Adrenal gland (tissue), 12 donors: ENCODE measurements around the gene CD300H. TPM values are rescaled to one million over a fixed set of nuclear protein-coding genes. Genes with fewer than 3 reads are reported as not detected.
"Not testable (repeated sequence)": the region's sequence is repeated elsewhere in the genome, so short reads cannot be mapped to it uniquely, and the experiment has no call there.

Experiments
- DNase-seq, 7 donors: peaks; one replicate each; pipeline ENCODE4 v3.0.0-alpha.2; 2019 to 2020
- H3K27ac ChIP-seq, 5 donors: fragments of 200-600 bp; sonication (generic) in 4 of 5; 1 replicate in 3 of 5; 2 replicates in 2 of 5; pipeline versions ENCODE4 v1.5.1 to v1.8.0; 2016 to 2020; ENCODE audit warnings: mild to moderate bottlenecking in 1 of 5
- H3K27me3 ChIP-seq: fragments of 200-600 bp; 2 replicates; pipeline ENCODE4 v1.8.0; 2021
- H3K36me3 ChIP-seq, 2 donors: fragments of 200-600 bp; replicated peaks in 1 of 2; 1 replicate in 1 of 2; 2 replicates in 1 of 2; pipeline versions ENCODE4 v1.5.1 to v1.8.0; 2018 to 2022
- H3K4me1 ChIP-seq, 2 donors: fragments of 200-600 bp; replicated peaks in 1 of 2; 1 replicate in 1 of 2; 2 replicates in 1 of 2; pipeline versions ENCODE4 v1.5.1 to v1.8.0; 2018 to 2021
- H3K4me3 ChIP-seq, 4 donors: fragments of 200-600 bp; sonication (generic) in 3 of 4; one replicate each; pipeline ENCODE4 v1.5.1; 2016 to 2018
- H3K9me3 ChIP-seq, 3 donors: fragments of 200-600 bp; sonication (generic) in 1 of 3; replicated peaks in 1 of 3; 1 replicate in 2 of 3; 2 replicates in 1 of 3; pipeline versions ENCODE4 v1.5.1 to v1.8.0; 2016 to 2021
- POLR2A ChIP-seq, 2 donors: fragments of 450-650 bp; IDR thresholded peaks; one replicate each; pipeline ENCODE4 v1.6.1; 2017; ENCODE audit warnings: antibody characterized with exemption in 2 of 2, mild to moderate bottlenecking in 2 of 2, moderate library complexity in 1 of 2
- WGBS, 4 donors: extraction: QIAGEN DNeasy Blood & Tissue Kit in 2 of 4; methylation state at CpG; one replicate each; pipeline versions ENCODE4 v1.1.5 to v1.1.7; 2013 to 2017; 5-methylcytosine and 5-hydroxymethylcytosine counted together
- intact Hi-C, 2 donors: fragments of 100-400 bp; cut with DNase I; formaldehyde crosslinking; loops; one replicate each; pipeline versions ENCODE4 v1.14.1 to v1.15.0; 2022 to 2023
- polyA plus RNA-seq, 3 donors: library from polyadenylated mRNA; stranded (reverse); fragments of 200-250 nt in 2 of 3; fragments of 350-450 nt in 1 of 3; fragmentation: Illumina TruSeq in 1 of 3; extraction: RNeasy Lipid Tissue Mini Kit (QIAGEN cat#74804) in 1 of 3; gene quantifications; one replicate each; pipeline ENCODE4 v1.2.3, GENCODE V29; 2013 to 2014
- total RNA-seq, 9 donors: library from RNA; depleted of rRNA in 4 of 9; stranded (reverse); fragments of >200 nt in 4 of 9; fragments of 120-200 nt in 1 of 9; fragmentation: NEBNext Ultra II Directional in 1 of 9; extraction: Animal tissue kit (Norgen Biotek cat#: 25700) in 1 of 9; gene quantifications; one replicate each; pipeline versions ENCODE4 v1.1.0 to v1.2.4, GENCODE V29; 2013 to 2023
- TF ChIP-seq, protein P1 (sequence below), 6 experiments: fragments of 450-650 bp in 4 of 6; fragments of 200-600 bp in 2 of 6; sonication (generic) in 1 of 6; IDR thresholded peaks; 1 replicate in 5 of 6; 2 replicates in 1 of 6; pipeline versions ENCODE4 v1.5.1 to v1.8.0; 2016 to 2021; ENCODE audit warnings: antibody characterized with exemption in 6 of 6, mild to moderate bottlenecking in 2 of 6, moderate library complexity in 1 of 6
- donor health status: healthy with polysubstance abuse.
- donor health status: Bipolar disorder and iron deficiency.
- donor health status: DM: yes; HTN: yes; CAD: no.
- donor health status: DM: no; HTN: no; CAD: no.
- donor health status: DM: no; HTN: no; CAD: no.
- donor health status: DM: yes; HTN: yes; CAD: no.

CD300H gene
- total and polyA plus RNA-seq, 12 donors, result not detected

DNA sequence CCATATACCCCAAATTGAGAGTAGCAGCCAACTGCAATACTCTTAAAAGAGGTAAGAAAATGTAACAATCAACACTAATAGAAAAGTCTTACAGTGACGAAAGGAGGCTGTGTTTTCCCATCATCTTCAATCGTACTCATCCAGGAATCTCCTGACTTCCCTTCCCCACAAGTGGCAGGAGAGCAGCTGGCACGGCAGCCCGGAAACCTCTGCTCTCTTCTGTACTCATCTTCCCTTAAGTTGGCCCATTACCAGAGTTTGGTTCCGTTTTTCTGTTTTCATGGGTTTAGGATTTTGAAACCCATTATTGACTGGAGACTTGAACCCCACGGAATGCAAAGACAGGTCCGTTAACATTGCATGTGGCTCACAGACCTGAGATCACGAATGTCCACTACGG lies 11.7 kb upstream of the CD300H start:
- H3K4me1 ChIP-seq, result no peaks in the 10 kb centered on the region
- 66 to 79% (median 72%) methylated on average over 9 of the region's 9 CpGs for WGBS, 4 donors
- no peaks in the 10 kb centered on the region for H3K27me3 ChIP-seq
- no peak for TF ChIP-seq POLR2A (IDR thresholded peaks at IDR 0.05)
- TF ChIP-seq, protein P1, sequence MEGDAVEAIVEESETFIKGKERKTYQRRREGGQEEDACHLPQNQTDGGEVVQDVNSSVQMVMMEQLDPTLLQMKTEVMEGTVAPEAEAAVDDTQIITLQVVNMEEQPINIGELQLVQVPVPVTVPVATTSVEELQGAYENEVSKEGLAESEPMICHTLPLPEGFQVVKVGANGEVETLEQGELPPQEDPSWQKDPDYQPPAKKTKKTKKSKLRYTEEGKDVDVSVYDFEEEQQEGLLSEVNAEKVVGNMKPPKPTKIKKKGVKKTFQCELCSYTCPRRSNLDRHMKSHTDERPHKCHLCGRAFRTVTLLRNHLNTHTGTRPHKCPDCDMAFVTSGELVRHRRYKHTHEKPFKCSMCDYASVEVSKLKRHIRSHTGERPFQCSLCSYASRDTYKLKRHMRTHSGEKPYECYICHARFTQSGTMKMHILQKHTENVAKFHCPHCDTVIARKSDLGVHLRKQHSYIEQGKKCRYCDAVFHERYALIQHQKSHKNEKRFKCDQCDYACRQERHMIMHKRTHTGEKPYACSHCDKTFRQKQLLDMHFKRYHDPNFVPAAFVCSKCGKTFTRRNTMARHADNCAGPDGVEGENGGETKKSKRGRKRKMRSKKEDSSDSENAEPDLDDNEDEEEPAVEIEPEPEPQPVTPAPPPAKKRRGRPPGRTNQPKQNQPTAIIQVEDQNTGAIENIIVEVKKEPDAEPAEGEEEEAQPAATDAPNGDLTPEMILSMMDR (IDR thresholded peaks at IDR 0.05), result no peak
- DNase-seq, result no peak
- no peak overlapping the region for H3K4me3 ChIP-seq
- intact Hi-C loops, result no loop called here
- no peaks in the 10 kb centered on the region for H3K9me3 ChIP-seq
- no peaks in the 10 kb centered on the region for H3K36me3 ChIP-seq
- no peak overlapping the region for H3K27ac ChIP-seq

DNA sequence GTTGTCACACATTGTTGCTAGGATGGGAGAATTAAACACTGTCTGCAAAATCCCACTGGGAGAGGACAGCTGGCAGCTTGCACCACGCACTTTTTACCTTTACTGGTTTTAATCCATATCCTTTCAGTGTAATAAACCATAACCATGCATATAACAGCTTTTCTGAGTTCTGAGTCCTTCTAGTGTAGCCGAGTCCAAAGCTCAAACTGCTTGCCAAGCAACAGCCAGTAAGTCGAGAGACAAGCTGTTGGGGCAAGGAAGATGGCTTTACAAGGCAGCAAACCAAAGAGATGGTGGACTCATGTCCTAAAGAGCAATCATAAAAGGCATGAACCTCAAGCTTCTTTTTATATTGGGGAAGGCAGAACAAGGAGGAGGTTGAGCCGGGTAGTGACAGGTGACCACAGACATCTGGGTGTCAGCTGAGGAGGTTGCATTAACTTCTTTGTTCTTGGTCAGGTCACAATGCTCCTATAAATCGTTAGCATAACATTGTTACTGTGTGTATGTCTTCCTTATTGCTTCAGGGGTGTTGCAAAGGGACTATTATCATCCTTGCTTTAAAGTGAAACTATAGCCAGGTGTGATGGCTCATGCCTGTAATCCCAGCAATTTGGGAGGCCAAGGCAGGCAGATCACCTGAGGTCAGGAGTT lies 7.3 kb upstream of the CD300H start:
- intact Hi-C loops, result no loop called here
- WGBS, 4 donors, result 62 to 71% (median 63%) methylated on average over 5 of the region's 5 CpGs
- H3K27ac ChIP-seq, result no peak overlapping the region
- H3K9me3 ChIP-seq, result no peaks in the 10 kb centered on the region
- TF ChIP-seq POLR2A (IDR thresholded peaks at IDR 0.05), result no peak
- TF ChIP-seq, protein P1 (IDR thresholded peaks at IDR 0.05), result no peak
- no peak for DNase-seq
- H3K4me3 ChIP-seq, result no peak overlapping the region
- H3K4me1 ChIP-seq, result peaks cover 0 to 3% of the 10 kb centered on the region in 2 donors
- H3K27me3 ChIP-seq, result no peaks in the 10 kb centered on the region
- no peaks in the 10 kb centered on the region for H3K36me3 ChIP-seq

DNA sequence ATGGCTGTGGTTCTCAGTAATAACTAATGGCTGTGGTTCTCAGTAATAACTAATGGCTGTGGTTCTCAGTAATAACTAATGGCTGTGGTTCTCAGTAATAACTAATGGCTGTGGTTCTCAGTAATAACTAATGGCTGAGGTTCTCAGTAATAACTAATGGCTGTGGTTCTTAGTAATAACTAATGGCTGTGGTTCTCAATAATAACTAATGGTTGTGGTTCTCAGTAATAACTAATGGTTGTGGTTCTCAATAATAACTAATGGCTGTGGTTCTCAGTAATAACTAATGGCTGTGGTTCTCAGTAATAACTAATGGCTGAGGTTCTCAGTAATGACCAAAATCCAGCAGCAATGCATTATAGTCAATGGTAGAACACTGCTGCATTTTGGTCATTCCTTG lies 6.3 kb upstream of the CD300H start:
- H3K9me3 ChIP-seq, H3K27ac ChIP-seq, H3K4me1 ChIP-seq, intact Hi-C loops, DNase-seq, H3K27me3 ChIP-seq, H3K36me3 ChIP-seq, H3K4me3 ChIP-seq: not testable (repeated sequence)

- DNase-seq, result no peak
- 74 to 84% (median 81%) methylated on average over 3 of the region's 3 CpGs for WGBS, 4 donors
- Histone ChIP-seq H3K4me3 (no peak overlapping the region), H3K27ac (no peak overlapping the region), H3K9me3 (no peaks in the 10 kb centered on the region), H3K4me1 (peaks cover 0 to 3% of the 10 kb centered on the region in 2 donors), H3K36me3 (no peaks in the 10 kb centered on the region), H3K27me3 (no peaks in the 10 kb centered on the region)
- no peak for TF ChIP-seq POLR2A (IDR thresholded peaks at IDR 0.05)
- TF ChIP-seq, protein P1 (IDR thresholded peaks at IDR 0.05), result no peak
- intact Hi-C loops, result no loop called here
Measured at GRCh38 chr17:74573169-74573568, 5.9 kb upstream of the CD300H start.

- intact Hi-C loops, result no loop called here
- Histone ChIP-seq H3K4me1 (peaks cover 0 to 3% of the 10 kb centered on the region in 2 donors), H3K36me3 (no peaks in the 10 kb centered on the region), H3K27ac (no peak overlapping the region), H3K4me3 (no peak overlapping the region), H3K27me3 (no peaks in the 10 kb centered on the region), H3K9me3 (no peaks in the 10 kb centered on the region)
- TF ChIP-seq, protein P1 (IDR thresholded peaks at IDR 0.05), result no peak
- TF ChIP-seq POLR2A (IDR thresholded peaks at IDR 0.05), result no peak
- WGBS, 4 donors, result 65 to 91% (median 78%) methylated on average over 4 of the region's 4 CpGs
- DNase-seq, result no peak
Measured at GRCh38 chr17:74571621-74572270, 4.4 kb upstream of the CD300H start.
